MM.1S (cell line): ENCODE results near the gene RXYLT1.

Source experiments
- DNase-seq: peaks from one replicate; pipeline ENCODE4 v3.0.0-alpha.2; 2015
- H2AFZ ChIP-seq: fragments of 300-600 bp; sonication (generic); 2 replicates; pipeline ENCODE4 v1.6.0; 2016; ENCODE audit warnings: antibody characterized with exemption, low read length
- H3F3A ChIP-seq: fragments of 300-600 bp; sonication (generic); 2 replicates; pipeline ENCODE4 v1.6.1; 2016; ENCODE audit warnings: mild to moderate bottlenecking, antibody characterized with exemption, low read length, moderate library complexity, mixed read lengths; ENCODE audit not compliant: insufficient read depth
- H3K27ac ChIP-seq: fragments of 300-600 bp; sonication (generic); 2 replicates; pipeline ENCODE4 v1.5.1; 2016; ENCODE audit warnings: mild to moderate bottlenecking, low read length
- H3K27me3 ChIP-seq: fragments of 300-600 bp; sonication (generic); replicated peaks from 2 replicates; pipeline ENCODE4 v1.6.0; 2016; ENCODE audit warnings: low read length; ENCODE audit not compliant: insufficient read depth
- H3K36me3 ChIP-seq: fragments of 300-600 bp; sonication (generic); replicated peaks from 2 replicates; pipeline ENCODE4 v1.6.1; 2016; ENCODE audit warnings: mild to moderate bottlenecking, low read length, mixed read lengths; ENCODE audit not compliant: insufficient read depth
- H3K4me1 ChIP-seq: fragments of 300-600 bp; sonication (generic); 2 replicates; pipeline ENCODE4 v1.6.1; 2016; ENCODE audit warnings: low read length, mixed read lengths
- H3K4me2 ChIP-seq: fragments of 300-600 bp; sonication (generic); 2 replicates; pipeline ENCODE4 v1.6.0; 2016; ENCODE audit warnings: low read depth, low read length
- H3K4me3 ChIP-seq: fragments of 300-600 bp; sonication (generic); 2 replicates; pipeline ENCODE4 v1.5.1; 2016; ENCODE audit warnings: low read length, mixed read lengths
- H3K79me2 ChIP-seq: fragments of 300-600 bp; sonication (generic); 2 replicates; pipeline ENCODE4 v1.6.1; 2016; ENCODE audit warnings: mixed run types, low read length, mixed read lengths
- H3K9ac ChIP-seq: fragments of 300-600 bp; sonication (generic); 2 replicates; pipeline ENCODE4 v1.6.1; 2016; ENCODE audit warnings: low read length, mixed read lengths
- H3K9me2 ChIP-seq: fragments of 300-600 bp; sonication (generic); replicated peaks from 2 replicates; pipeline ENCODE4 v1.6.1; 2016; ENCODE audit warnings: mild to moderate bottlenecking, low read length, mixed read lengths; ENCODE audit not compliant: insufficient read depth
- H3K9me3 ChIP-seq: fragments of 300-600 bp; sonication (generic); replicated peaks from 2 replicates; pipeline ENCODE4 v1.6.1; 2016; ENCODE audit warnings: mild to moderate bottlenecking, low read length, mixed read lengths; ENCODE audit not compliant: insufficient read depth
- H4K20me1 ChIP-seq: fragments of 300-600 bp; sonication (generic); 2 replicates; pipeline ENCODE4 v1.6.1; 2016; ENCODE audit warnings: mild to moderate bottlenecking, low read length, moderate library complexity, mixed read lengths; ENCODE audit not compliant: insufficient read depth
- EZH2 ChIP-seq: fragments of 300-600 bp; sonication (generic); optimal IDR thresholded peaks from 2 replicates; pipeline ENCODE3; 2017; ENCODE audit warnings: low read depth, mild to moderate bottlenecking, antibody characterized with exemption, low read length, mixed read lengths
- EZH2phosphoT487 ChIP-seq: fragments of 300-600 bp; sonication (generic); IDR thresholded peaks from 2 replicates; pipeline ENCODE4 v1.6.1; 2018; ENCODE audit warnings: antibody characterized with exemption, low read length
- TF ChIP-seq, protein P1 (sequence below): fragments of 300-600 bp; sonication (generic); IDR thresholded peaks from 2 replicates; pipeline ENCODE4 v1.5.1; 2016; ENCODE audit warnings: antibody characterized with exemption, low read length, mixed read lengths

RXYLT1 gene

DNA sequence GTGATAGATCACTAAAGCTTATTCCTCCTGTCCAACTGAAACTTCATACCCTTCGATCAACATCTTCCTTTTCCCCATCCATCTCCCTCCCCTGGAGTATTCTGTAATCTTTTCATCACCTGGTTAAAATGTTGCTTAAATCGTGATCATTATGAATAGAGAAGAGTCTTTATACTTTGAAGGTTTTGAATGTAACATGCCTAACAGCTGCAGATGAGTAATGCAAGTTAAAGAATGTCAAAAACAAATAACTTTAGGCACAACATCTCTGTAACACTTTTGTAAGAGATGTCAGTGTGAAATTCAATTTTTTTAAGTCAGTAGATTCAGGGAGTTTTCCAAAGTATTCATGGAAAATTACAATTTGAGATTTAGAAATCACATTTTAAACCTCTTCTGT is 25.0 kb downstream of the RXYLT1 start:
- Histone ChIP-seq H2AFZ (no peak overlapping the region), H3K79me2 (no peaks in the 10 kb centered on the region), H4K20me1 (no peaks in the 10 kb centered on the region), H3K27ac (no peak overlapping the region), H3K9me2 (no peaks in the 10 kb centered on the region), H3K9me3 (no peaks in the 10 kb centered on the region), H3K9ac (no peak overlapping the region), H3K4me2 (no peak overlapping the region), H3K4me1 (no peaks in the 10 kb centered on the region), H3K4me3 (no peak overlapping the region), H3K36me3 (no peaks in the 10 kb centered on the region), H3K27me3 (no peaks in the 10 kb centered on the region), H3F3A (no peaks in the 10 kb centered on the region)
- TF ChIP-seq EZH2phosphoT487, result no peak
- TF ChIP-seq EZH2, result no peak
- TF ChIP-seq, protein P1, sequence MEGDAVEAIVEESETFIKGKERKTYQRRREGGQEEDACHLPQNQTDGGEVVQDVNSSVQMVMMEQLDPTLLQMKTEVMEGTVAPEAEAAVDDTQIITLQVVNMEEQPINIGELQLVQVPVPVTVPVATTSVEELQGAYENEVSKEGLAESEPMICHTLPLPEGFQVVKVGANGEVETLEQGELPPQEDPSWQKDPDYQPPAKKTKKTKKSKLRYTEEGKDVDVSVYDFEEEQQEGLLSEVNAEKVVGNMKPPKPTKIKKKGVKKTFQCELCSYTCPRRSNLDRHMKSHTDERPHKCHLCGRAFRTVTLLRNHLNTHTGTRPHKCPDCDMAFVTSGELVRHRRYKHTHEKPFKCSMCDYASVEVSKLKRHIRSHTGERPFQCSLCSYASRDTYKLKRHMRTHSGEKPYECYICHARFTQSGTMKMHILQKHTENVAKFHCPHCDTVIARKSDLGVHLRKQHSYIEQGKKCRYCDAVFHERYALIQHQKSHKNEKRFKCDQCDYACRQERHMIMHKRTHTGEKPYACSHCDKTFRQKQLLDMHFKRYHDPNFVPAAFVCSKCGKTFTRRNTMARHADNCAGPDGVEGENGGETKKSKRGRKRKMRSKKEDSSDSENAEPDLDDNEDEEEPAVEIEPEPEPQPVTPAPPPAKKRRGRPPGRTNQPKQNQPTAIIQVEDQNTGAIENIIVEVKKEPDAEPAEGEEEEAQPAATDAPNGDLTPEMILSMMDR, result no peak
- no peak for DNase-seq

DNA sequence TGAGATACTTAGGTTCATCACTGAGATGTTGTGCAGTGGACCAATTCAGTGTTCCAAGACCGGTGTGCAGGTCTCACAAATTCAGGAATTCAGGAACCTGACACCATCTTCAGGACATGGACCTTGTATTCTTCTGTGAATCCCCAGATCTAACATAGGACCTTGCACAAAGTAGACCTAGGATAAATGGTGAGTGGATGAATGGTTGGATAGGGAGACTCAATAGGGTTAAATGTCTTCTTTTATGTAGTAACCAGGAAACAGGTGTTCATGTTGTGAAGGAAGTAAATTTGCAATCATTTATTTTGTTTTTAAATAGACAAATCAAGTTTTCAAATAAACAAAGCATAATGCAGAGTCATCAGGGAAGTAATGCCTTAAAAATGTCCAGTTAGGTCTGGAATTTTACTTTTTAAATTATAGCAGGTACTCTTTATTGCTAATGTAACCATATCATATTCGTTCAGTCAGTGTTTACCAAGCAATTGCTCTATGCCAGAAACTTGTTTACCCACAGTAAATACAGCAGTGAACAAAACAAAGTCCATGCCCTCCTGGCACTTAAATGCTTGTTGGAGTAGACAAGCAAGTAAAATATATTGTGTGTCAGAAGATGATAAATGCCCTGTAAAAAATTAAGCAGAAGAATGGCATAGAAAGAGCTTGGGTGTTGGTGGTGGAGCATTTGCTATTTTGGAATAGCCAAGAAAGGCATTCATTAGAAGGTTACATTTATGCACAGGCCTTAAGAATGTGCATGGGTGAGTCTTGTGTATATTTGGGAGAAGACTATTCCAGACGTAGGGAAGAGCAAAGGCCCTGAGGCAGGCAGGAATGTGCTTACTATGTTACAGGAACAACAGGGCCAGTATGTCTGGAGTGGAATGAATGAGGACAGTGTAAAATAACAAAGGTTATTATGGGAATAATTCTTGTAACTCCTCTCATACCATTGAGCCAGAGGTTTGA is 26.3 kb downstream of the RXYLT1 start:
- Histone ChIP-seq H3K36me3 (no peaks in the 10 kb centered on the region), H3K27ac (no peak overlapping the region), H3K4me3 (no peak overlapping the region), H3K9ac (no peak overlapping the region), H3K4me1 (no peaks in the 10 kb centered on the region), H3F3A (no peaks in the 10 kb centered on the region), H3K79me2 (no peaks in the 10 kb centered on the region), H4K20me1 (no peaks in the 10 kb centered on the region), H2AFZ (no peak overlapping the region), H3K9me2 (no peaks in the 10 kb centered on the region), H3K27me3 (no peaks in the 10 kb centered on the region), H3K4me2 (no peak overlapping the region), H3K9me3 (no peaks in the 10 kb centered on the region)
- no peak for DNase-seq
- TF ChIP-seq EZH2phosphoT487, result no peak
- TF ChIP-seq EZH2, result no peak

DNA sequence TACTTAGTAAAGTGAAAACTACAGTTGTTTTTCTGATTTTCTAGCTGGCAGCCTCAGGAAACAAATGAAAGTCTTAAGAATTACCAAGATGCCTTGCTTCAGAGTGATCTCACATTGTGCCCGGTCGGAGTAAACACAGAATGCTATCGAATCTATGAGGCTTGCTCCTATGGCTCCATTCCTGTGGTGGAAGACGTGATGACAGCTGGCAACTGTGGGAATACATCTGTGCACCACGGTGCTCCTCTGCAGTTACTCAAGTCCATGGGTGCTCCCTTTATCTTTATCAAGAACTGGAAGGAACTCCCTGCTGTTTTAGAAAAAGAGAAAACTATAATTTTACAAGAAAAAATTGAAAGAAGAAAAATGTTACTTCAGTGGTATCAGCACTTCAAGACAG is 28.9 kb downstream of the RXYLT1 start:
- Histone ChIP-seq H3K4me1 (peaks cover 2% of the 10 kb centered on the region; the same call in 1 of the 2 replicates), H3K27me3 (no peaks in the 10 kb centered on the region), H3K27ac (no peak overlapping the region), H3K4me2 (no peak overlapping the region), H3K9me3 (no peaks in the 10 kb centered on the region), H3K9me2 (no peaks in the 10 kb centered on the region), H3K9ac (no peak overlapping the region), H3K79me2 (no peaks in the 10 kb centered on the region), H3K4me3 (no peak overlapping the region), H4K20me1 (no peaks in the 10 kb centered on the region), H3K36me3 (no peaks in the 10 kb centered on the region), H3F3A (no peaks in the 10 kb centered on the region), H2AFZ (no peak overlapping the region)
- DNase-seq, result no peak
- TF ChIP-seq EZH2phosphoT487, result no peak
- TF ChIP-seq, protein P1, result no peak
- no peak for TF ChIP-seq EZH2

DNA sequence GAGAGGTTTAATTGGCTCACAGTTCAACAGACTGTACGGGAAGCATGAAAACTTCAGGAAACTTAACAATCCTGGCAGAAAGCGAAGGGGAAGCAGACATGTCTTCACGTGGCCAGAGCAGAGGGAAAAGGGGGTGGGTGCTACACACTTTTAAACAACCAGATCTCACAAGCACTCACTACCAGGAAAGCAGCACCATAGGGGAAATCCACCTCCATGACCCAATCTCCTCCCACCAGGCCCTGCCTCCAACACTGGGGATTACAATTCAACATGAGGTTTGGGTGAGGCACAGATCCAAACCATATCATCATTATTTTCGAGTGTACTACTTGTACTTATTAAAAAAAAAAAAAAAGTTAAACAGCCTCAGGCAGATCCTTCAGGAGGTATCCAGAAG is 29.9 kb downstream of the RXYLT1 start:
- Histone ChIP-seq H3K9me3 (no peaks in the 10 kb centered on the region), H3K4me1 (peaks cover 11% of the 10 kb centered on the region), H3K79me2 (no peaks in the 10 kb centered on the region), H3K9ac (no peak overlapping the region), H3K27ac (no peak overlapping the region), H3K27me3 (no peaks in the 10 kb centered on the region), H3F3A (peaks cover 7% of the 10 kb centered on the region), H4K20me1 (no peaks in the 10 kb centered on the region), H2AFZ (no peak overlapping the region), H3K4me2 (no peak overlapping the region), H3K4me3 (no peak overlapping the region), H3K36me3 (no peaks in the 10 kb centered on the region), H3K9me2 (no peaks in the 10 kb centered on the region)
- TF ChIP-seq EZH2 (no peak), EZH2phosphoT487 (no peak)
- TF ChIP-seq, protein P1, result no peak
- no peak for DNase-seq
